H9 (cell line): Measurements from ENCODE around the gene SLC7A4. TPM values are rescaled to one million over a fixed set of nuclear protein-coding genes. Genes with fewer than 3 reads are reported as not detected.

ENCODE experiments used
- DNase-seq: peaks from one replicate; pipeline ENCODE4 v3.0.0-alpha.2; 2017
- H2AFZ ChIP-seq: one replicate; pipeline ENCODE4 v1.6.1; 2013; ENCODE audit warnings: mild to moderate bottlenecking, low read length, control low read depth, moderate library complexity
- H2AK5ac ChIP-seq: 2 replicates; pipeline ENCODE4 v1.6.1; 2013; ENCODE audit warnings: low read length, control low read depth, mixed read lengths; ENCODE audit not compliant: insufficient read length
- H2BK120ac ChIP-seq: one replicate; pipeline ENCODE4 v1.6.1; 2013; ENCODE audit warnings: low read depth, mild to moderate bottlenecking, low read length, control low read depth, inconsistent platforms; ENCODE audit not compliant: poor library complexity, severe bottlenecking
- H2BK12ac ChIP-seq: 2 replicates; pipeline ENCODE4 v1.6.1; 2013; ENCODE audit warnings: low read length, control low read depth, mixed read lengths, low read depth; ENCODE audit not compliant: insufficient read length
- H2BK15ac ChIP-seq: 2 replicates; pipeline ENCODE4 v1.6.1; 2013; ENCODE audit warnings: low read depth, low read length, control low read depth
- H2BK20ac ChIP-seq: one replicate; pipeline ENCODE4 v1.6.1; 2013; ENCODE audit warnings: low read depth, mild to moderate bottlenecking, low read length, control low read depth, inconsistent platforms; ENCODE audit not compliant: poor library complexity, severe bottlenecking
- H2BK5ac ChIP-seq: 2 replicates; pipeline ENCODE4 v1.6.1; 2013; ENCODE audit warnings: low read length, control low read depth, mixed read lengths; ENCODE audit not compliant: insufficient read length
- H3K14ac ChIP-seq: 2 replicates; pipeline ENCODE4 v1.6.1; 2013; ENCODE audit warnings: low read length, control low read depth; ENCODE audit not compliant: insufficient read depth
- H3K18ac ChIP-seq: 2 replicates; pipeline ENCODE4 v1.6.1; 2013; ENCODE audit warnings: low read depth, mild to moderate bottlenecking, mixed read lengths, low read length, control low read depth; ENCODE audit not compliant: insufficient read length
- H3K23ac ChIP-seq: 2 replicates; pipeline ENCODE4 v1.6.1; 2013; ENCODE audit warnings: low read length, control low read depth, mixed read lengths, low read depth; ENCODE audit not compliant: insufficient read length
- H3K23me2 ChIP-seq: 2 replicates; pipeline ENCODE4 v1.6.1; 2013; ENCODE audit warnings: low read depth, mild to moderate bottlenecking, mixed read lengths, low read length, control low read depth; ENCODE audit not compliant: insufficient read length, poor library complexity, severe bottlenecking
- H3K27ac ChIP-seq: 2 replicates; pipeline ENCODE4 v1.5.1; 2013; ENCODE audit warnings: low read length, control low read depth, mixed read lengths, low read depth; ENCODE audit not compliant: insufficient read length
- H3K27me3 ChIP-seq: 2 replicates; pipeline ENCODE4 v1.6.1; 2013; ENCODE audit warnings: low read length, control low read depth, inconsistent platforms; ENCODE audit not compliant: insufficient read depth
- H3K4ac ChIP-seq: 2 replicates; pipeline ENCODE4 v1.6.1; 2013; ENCODE audit warnings: low read depth, mild to moderate bottlenecking, control low read depth, inconsistent platforms, low read length, moderate library complexity
- H3K4me1 ChIP-seq: 2 replicates; pipeline ENCODE4 v1.6.1; 2013; ENCODE audit warnings: low read length, control low read depth, inconsistent platforms; ENCODE audit not compliant: insufficient read depth
- H3K4me2 ChIP-seq: 2 replicates; pipeline ENCODE4 v1.6.1; 2013; ENCODE audit warnings: low read length, control low read depth, mixed read lengths; ENCODE audit not compliant: insufficient read length, insufficient read depth
- H3K56ac ChIP-seq: 2 replicates; pipeline ENCODE4 v1.6.1; 2013; ENCODE audit warnings: low read depth, mild to moderate bottlenecking, mixed read lengths, low read length, control low read depth; ENCODE audit not compliant: insufficient read length
- H3K79me1 ChIP-seq: 2 replicates; pipeline ENCODE4 v1.6.1; 2013; ENCODE audit warnings: low read depth, mild to moderate bottlenecking, moderate library complexity, low read length, control low read depth, inconsistent platforms; ENCODE audit not compliant: insufficient read depth, poor library complexity, severe bottlenecking
- H3K79me2 ChIP-seq: 2 replicates; pipeline ENCODE4 v1.6.1; 2013; ENCODE audit warnings: low read length, control low read depth, inconsistent platforms; ENCODE audit not compliant: insufficient read depth
- H3K9ac ChIP-seq: 2 replicates; pipeline ENCODE4 v1.6.1; 2013; ENCODE audit warnings: low read length, control low read depth, mixed read lengths; ENCODE audit not compliant: insufficient read length; ENCODE audit errors: extremely low read depth
- H3K9me3 ChIP-seq: one replicate; pipeline ENCODE4 v1.6.1; 2013; ENCODE audit warnings: low read depth, low read length, inconsistent platforms; ENCODE audit not compliant: control insufficient read depth
- H3T11ph ChIP-seq: one replicate; pipeline ENCODE4 v1.6.1; 2013; ENCODE audit warnings: mild to moderate bottlenecking, low read length, control low read depth, inconsistent platforms
- H4K20me1 ChIP-seq: one replicate; pipeline ENCODE4 v1.6.1; 2013; ENCODE audit not compliant: control insufficient read depth, insufficient read length, insufficient read depth
- H4K5ac ChIP-seq: 2 replicates; pipeline ENCODE4 v1.6.1; 2013; ENCODE audit warnings: low read depth, mild to moderate bottlenecking, mixed read lengths, low read length, control low read depth; ENCODE audit not compliant: insufficient read length
- H4K8ac ChIP-seq: replicated peaks from 2 replicates; pipeline ENCODE4 v1.6.1; 2013; ENCODE audit warnings: low read length, control low read depth, mixed read lengths, low read depth; ENCODE audit not compliant: insufficient read length
- H4K91ac ChIP-seq: 2 replicates; pipeline ENCODE4 v1.6.1; 2013; ENCODE audit warnings: low read depth, mild to moderate bottlenecking, moderate library complexity, mixed read lengths, low read length, control low read depth; ENCODE audit not compliant: insufficient read length
- H3K27ac Mint-ChIP-seq, 3 experiments: 2 replicates in 2 of 3; 3 replicates in 1 of 3; pipeline ENCODE4 v1.8.0; 2020 to 2021; ENCODE audit warnings: mixed read lengths in 3 of 3, mild to moderate bottlenecking in 1 of 3, moderate library complexity in 1 of 3
- H3K27me3 Mint-ChIP-seq: 2 replicates; pipeline ENCODE4 v1.8.0; 2021; ENCODE audit warnings: low read depth, mild to moderate bottlenecking, moderate library complexity, mixed read lengths
- H3K36me3 Mint-ChIP-seq, 3 experiments: 2 replicates in 2 of 3; 3 replicates in 1 of 3; pipeline ENCODE4 v1.8.0; 2020 to 2021; ENCODE audit warnings: low read depth in 3 of 3, mixed read lengths in 3 of 3; ENCODE audit not compliant: insufficient read depth in 1 of 3
- H3K4me1 Mint-ChIP-seq, 2 experiments: 2 replicates each; pipeline ENCODE4 v1.8.0; 2020; ENCODE audit warnings: mixed read lengths in 2 of 2
- H3K4me3 Mint-ChIP-seq, 2 experiments: 2 replicates in 1 of 2; 3 replicates in 1 of 2; pipeline ENCODE4 v1.8.0; 2020 to 2021; ENCODE audit warnings: mild to moderate bottlenecking in 2 of 2, mixed read lengths in 2 of 2, moderate library complexity in 1 of 2
- H3K9me3 Mint-ChIP-seq, 2 experiments: 2 replicates in 1 of 2; 3 replicates in 1 of 2; pipeline ENCODE4 v1.8.0; 2020; ENCODE audit warnings: mild to moderate bottlenecking in 2 of 2, mixed read lengths in 2 of 2, moderate library complexity in 1 of 2
- CTCF ChIP-seq: fragments of 200-600 bp; sonication (generic); conservative IDR thresholded peaks from 3 replicates; pipeline ENCODE4 v1.8.0; 2021; ENCODE audit warnings: antibody characterized with exemption, mild to moderate bottlenecking
- WGBS: extraction: QIAGEN DNeasy Blood & Tissue Kit; methylation state at CpG from one replicate; pipeline ENCODE4 v1.1.7; 2013; ENCODE audit warnings: missing lambda C conversion rate, low lambda C conversion rate, mixed read lengths; ENCODE audit not compliant: insufficient read length; ENCODE audit errors: extremely low coverage; 5-methylcytosine and 5-hydroxymethylcytosine counted together
- total RNA-seq: library from RNA; stranded (reverse); gene quantifications from 2 replicates; pipeline ENCODE4 v1.2.1, GENCODE V29; 2021

The SLC7A4 gene
- total RNA-seq, 1 experiment from 2014 or later: 0.09 TPM

- no peak overlapping the region for H2BK12ac ChIP-seq
- no peak overlapping the region for H4K8ac ChIP-seq
- H3K9me3 Mint-ChIP-seq: no peaks in the 10 kb centered on the region; a peak in 1 of 5 replicates
- no peak overlapping the region for H3K23ac ChIP-seq
- H2AK5ac ChIP-seq: no peak overlapping the region
- peaks cover 5% of the 10 kb centered on the region; the same call in 1 of the 2 replicates for H3K4me1 ChIP-seq
- peaks cover 26 to 38% of the 10 kb centered on the region in 2 experiments for H3K4me1 Mint-ChIP-seq
- H2BK120ac ChIP-seq: no peak overlapping the region
- no peak overlapping the region for H3K4ac ChIP-seq
- no peak overlapping the region for H3K9ac ChIP-seq
- H3K9me3 ChIP-seq: no peaks in the 10 kb centered on the region
- no peak for TF ChIP-seq CTCF
- H3T11ph ChIP-seq: no peak overlapping the region
- H3K4me3 Mint-ChIP-seq: no peak overlapping the region
- no peaks in the 10 kb centered on the region for H3K27me3 ChIP-seq
- no CpG with 5 or more reads among the region's 11 CpGs for WGBS
- H3K79me2 ChIP-seq: no peaks in the 10 kb centered on the region
- H3K14ac ChIP-seq: no peak overlapping the region
- DNase-seq: no peak
- no peak overlapping the region for H3K27ac ChIP-seq
- H2BK5ac ChIP-seq: no peak overlapping the region
- no peaks in the 10 kb centered on the region for H3K79me1 ChIP-seq
- H4K20me1 ChIP-seq: no peaks in the 10 kb centered on the region
- H3K27me3 Mint-ChIP-seq: peaks cover 7% of the 10 kb centered on the region
- H3K4me2 ChIP-seq: no peak overlapping the region
- no peak overlapping the region for H3K56ac ChIP-seq
- H3K36me3 Mint-ChIP-seq: no peaks in the 10 kb centered on the region
- no peak overlapping the region for H3K18ac ChIP-seq
- H3K27ac Mint-ChIP-seq: no peak overlapping the region
- no peaks in the 10 kb centered on the region for H3K23me2 ChIP-seq
- no peak overlapping the region for H2BK20ac ChIP-seq
- no peak overlapping the region for H2BK15ac ChIP-seq
- no peak overlapping the region for H4K91ac ChIP-seq
- H2AFZ ChIP-seq: no peak overlapping the region
- no peak overlapping the region for H4K5ac ChIP-seq
These were observed 22.6 kb upstream of the SLC7A4 start for GRCh38 chr22:21054714-21055563.
